Measurements from ENCODE around the gene PICK1. TPM values are rescaled to one million over a fixed set of nuclear protein-coding genes. Genes with fewer than 3 reads are reported as not detected.

PICK1 gene
- total and polyA plus RNA-seq, 2 of the 13 experiments (the other 11 are each of a cell fraction or from before 2014, with no cell fraction given) = 19.3 to 25.3 TPM

DNA sequence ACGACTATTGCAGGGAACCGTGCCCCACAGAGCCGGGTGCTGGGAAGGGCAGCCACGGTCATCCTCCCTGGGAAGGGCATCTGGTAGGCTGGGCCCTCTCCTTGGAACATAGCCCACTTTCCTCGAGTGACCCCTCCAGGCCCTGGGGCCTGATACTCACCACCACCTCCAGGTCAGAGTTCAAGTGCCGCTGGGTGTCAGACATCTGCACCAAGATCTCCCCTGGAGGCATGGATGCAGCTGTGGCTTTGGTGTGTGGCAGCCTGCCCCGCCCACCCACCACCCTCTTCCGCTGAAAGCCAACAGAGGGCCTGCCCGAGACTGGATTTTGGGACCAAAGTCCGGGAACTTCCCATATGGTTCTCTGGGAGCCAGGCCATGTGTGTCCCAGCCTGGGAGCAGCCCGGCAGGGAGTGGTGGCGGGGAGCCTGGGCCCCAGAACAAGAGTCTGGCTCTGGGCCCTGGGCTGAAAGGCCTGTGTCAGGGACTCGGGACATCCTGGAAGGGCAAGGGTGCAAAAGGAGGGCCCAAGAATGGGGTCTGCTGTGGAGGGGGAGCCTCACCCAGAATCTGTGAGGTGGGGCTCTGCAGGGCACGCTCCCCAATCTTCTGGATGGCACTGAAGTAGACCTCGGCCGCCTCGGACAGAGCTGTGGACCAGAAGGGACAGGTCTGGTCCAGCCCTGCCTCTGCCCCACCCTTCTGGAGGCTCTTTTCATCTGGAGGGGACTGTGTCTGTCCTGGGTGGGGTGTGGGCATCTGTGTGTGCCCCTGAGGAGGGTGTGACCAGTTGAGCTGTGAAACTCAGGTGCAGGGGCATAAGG is 50.7 kb downstream of the PICK1 start:
- Histone ChIP-seq H3K9ac (ENCODE audit: insufficient read depth, low read depth, low read length) (peak overlapping the region; percentile 28; the same call in 1 of the 2 replicates), H2AFZ (ENCODE audit: low read length) (no peak overlapping the region), H4K20me1 (ENCODE audit: insufficient read depth, low read length) (no peaks in the 10 kb centered on the region; the same call in 1 of the 2 replicates), H3K9me3 (ENCODE audit: low read length) (no peaks in the 10 kb centered on the region), H3K27me3 (ENCODE audit: control insufficient read depth in 1 of 2, insufficient read depth in 2 of 2, low read length in 2 of 2) (no peaks in the 10 kb centered on the region), H3K4me3 (replicated peaks in 1 of 3; ENCODE audit: insufficient read depth in 1 of 3, low read depth in 2 of 3, low read length in 3 of 3) (peak overlapping the region in 2 of 3 experiments; percentile 20 to 47; a peak in 1 of 6 replicates), H3K27ac (ENCODE audit: extremely low read length, insufficient read depth, low read length) (peak overlapping the region; percentile 72), H3K36me3 (replicated peaks in 1 of 2; ENCODE audit: control insufficient read depth in 1 of 2, insufficient read depth in 2 of 2, low read length in 2 of 2) (peaks cover 0 to 15% of the 10 kb centered on the region in 2 experiments; a peak in 1 of 5 replicates), H3K4me1 (ENCODE audit: insufficient read depth, low read length) (peaks cover 64% of the 10 kb centered on the region), H3K4me2 (ENCODE audit: low read depth, low read length) (peak overlapping the region; percentile 43), H3K79me2 (ENCODE audit: insufficient read depth, low read length) (peaks cover 3% of the 10 kb centered on the region)
- intact Hi-C loops (cut with micrococcal nuclease; ENCODE audit: unreplicated experiment) = loop anchor here (2.0 kb wide), 1 partner anchor 55 kb away; no protein-coding TSS in a partner anchor
- 17% methylated on average over 13 of the region's 17 CpGs for WGBS (ENCODE audit: low lambda C conversion rate)
- ATAC-seq (peak; percentile 73), DNase-seq (ENCODE audit: low spot score) (peak; percentile 93), FAIRE-seq (peak; percentile 90)
- POLR2A ChIA-PET = interaction anchor here (0.5 to 6.1 kb wide), 9 partner anchors 8 to 111 kb away, joined by 3 to 60 read pairs (median 3); partner anchors contain the start of gene PLA2G6
- in situ Hi-C loops (cut with HindIII; ENCODE audit: extremely low pct_ligation_motif_present, low pct_unique_long_range_greater_than_20kb) = no loop called here
- BruUV-seq (replicated peaks) = no TSS peak
- CTCF ChIA-PET (ENCODE audit: low intra/inter-chr PET ratio, low total read pairs) = interaction anchor here (0.6 kb wide), 1 partner anchor 451 kb away, joined by 3 read pairs; no protein-coding TSS in a partner anchor
- TF ChIP-seq, protein P1, sequence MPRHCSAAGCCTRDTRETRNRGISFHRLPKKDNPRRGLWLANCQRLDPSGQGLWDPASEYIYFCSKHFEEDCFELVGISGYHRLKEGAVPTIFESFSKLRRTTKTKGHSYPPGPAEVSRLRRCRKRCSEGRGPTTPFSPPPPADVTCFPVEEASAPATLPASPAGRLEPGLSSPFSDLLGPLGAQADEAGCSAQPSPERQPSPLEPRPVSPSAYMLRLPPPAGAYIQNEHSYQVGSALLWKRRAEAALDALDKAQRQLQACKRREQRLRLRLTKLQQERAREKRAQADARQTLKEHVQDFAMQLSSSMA (CRISPR knock-in tag; IDR thresholded peaks at IDR 0.05) = no peak
- TF ChIP-seq ATF1 (CRISPR knock-in tag; IDR thresholded peaks at IDR 0.05) (no peak), LCORL (IDR thresholded peaks at IDR 0.05) (no peak), LCORL (CRISPR knock-in tag; IDR thresholded peaks at IDR 0.05) (peak; percentile 92; the same call in 1 of the 2 replicates), ISL2 (CRISPR knock-in tag; IDR thresholded peaks at IDR 0.05) (no peak), TARDBP (CRISPR knock-in tag; IDR thresholded peaks at IDR 0.05) (peak; percentile 82; the same call in 1 of the 2 replicates), NRL (CRISPR knock-in tag; IDR thresholded peaks at IDR 0.05; ENCODE audit: borderline replicate concordance) (no peak), REPIN1 (CRISPR knock-in tag; IDR thresholded peaks at IDR 0.05; ENCODE audit: borderline replicate concordance, low read depth) (no peak), ZSCAN31 (CRISPR knock-in tag; IDR thresholded peaks at IDR 0.05; ENCODE audit: low read depth) (0 out of 2 replicates have a peak, but pooled peaks have one; percentile 49), ZNF44 (CRISPR knock-in tag; IDR thresholded peaks at IDR 0.05) (no peak), ZNF570 (CRISPR knock-in tag; IDR thresholded peaks at IDR 0.05; ENCODE audit: borderline replicate concordance) (no peak), HNRNPLL (IDR thresholded peaks at IDR 0.05; ENCODE audit: low read depth, low read length, poor library complexity, severe bottlenecking) (peak; percentile 51), MEIS2 (CRISPR knock-in tag; IDR thresholded peaks at IDR 0.05) (no peak), ZNF256 (CRISPR knock-in tag; conservative IDR thresholded peaks at IDR 0.05) (no peak), FOXK2 (IDR thresholded peaks at IDR 0.05) (no peak)
- TF ChIP-seq, protein P2, sequence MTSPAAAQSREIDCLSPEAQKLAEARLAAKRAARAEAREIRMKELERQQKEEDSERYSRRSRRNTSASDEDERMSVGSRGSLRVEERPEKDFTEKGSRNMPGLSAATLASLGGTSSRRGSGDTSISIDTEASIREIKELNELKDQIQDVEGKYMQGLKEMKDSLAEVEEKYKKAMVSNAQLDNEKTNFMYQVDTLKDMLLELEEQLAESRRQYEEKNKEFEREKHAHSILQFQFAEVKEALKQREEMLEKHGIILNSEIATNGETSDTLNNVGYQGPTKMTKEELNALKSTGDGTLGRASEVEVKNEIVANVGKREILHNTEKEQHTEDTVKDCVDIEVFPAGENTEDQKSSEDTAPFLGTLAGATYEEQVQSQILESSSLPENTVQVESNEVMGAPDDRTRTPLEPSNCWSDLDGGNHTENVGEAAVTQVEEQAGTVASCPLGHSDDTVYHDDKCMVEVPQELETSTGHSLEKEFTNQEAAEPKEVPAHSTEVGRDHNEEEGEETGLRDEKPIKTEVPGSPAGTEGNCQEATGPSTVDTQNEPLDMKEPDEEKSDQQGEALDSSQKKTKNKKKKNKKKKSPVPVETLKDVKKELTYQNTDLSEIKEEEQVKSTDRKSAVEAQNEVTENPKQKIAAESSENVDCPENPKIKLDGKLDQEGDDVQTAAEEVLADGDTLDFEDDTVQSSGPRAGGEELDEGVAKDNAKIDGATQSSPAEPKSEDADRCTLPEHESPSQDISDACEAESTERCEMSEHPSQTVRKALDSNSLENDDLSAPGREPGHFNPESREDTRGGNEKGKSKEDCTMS (CRISPR knock-in tag; conservative IDR thresholded peaks at IDR 0.05) = no peak
- TF ChIP-seq, protein P3, sequence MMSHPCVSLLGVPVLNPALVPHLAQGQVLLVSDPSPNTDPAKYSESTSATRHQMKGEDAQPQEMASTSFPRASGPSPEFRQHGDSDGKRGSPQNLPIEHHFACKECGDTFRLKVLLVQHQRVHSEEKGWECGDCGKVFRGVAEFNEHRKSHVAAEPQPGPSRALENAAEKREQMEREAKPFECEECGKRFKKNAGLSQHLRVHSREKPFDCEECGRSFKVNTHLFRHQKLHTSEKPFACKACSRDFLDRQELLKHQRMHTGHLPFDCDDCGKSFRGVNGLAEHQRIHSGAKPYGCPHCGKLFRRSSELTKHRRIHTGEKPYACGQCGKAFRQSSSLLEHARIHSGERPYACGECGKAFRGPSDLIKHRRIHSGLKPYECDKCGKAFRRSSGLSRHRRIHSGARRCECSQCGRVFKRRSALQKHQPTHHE (CRISPR knock-in tag; IDR thresholded peaks at IDR 0.05; ENCODE audit: borderline replicate concordance) = no peak
- TF ChIP-seq, protein P4, sequence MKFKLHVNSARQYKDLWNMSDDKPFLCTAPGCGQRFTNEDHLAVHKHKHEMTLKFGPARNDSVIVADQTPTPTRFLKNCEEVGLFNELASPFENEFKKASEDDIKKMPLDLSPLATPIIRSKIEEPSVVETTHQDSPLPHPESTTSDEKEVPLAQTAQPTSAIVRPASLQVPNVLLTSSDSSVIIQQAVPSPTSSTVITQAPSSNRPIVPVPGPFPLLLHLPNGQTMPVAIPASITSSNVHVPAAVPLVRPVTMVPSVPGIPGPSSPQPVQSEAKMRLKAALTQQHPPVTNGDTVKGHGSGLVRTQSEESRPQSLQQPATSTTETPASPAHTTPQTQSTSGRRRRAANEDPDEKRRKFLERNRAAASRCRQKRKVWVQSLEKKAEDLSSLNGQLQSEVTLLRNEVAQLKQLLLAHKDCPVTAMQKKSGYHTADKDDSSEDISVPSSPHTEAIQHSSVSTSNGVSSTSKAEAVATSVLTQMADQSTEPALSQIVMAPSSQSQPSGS (CRISPR knock-in tag; IDR thresholded peaks at IDR 0.05) = 0 out of 2 replicates have a peak, but pooled peaks have one; percentile 44

All from HepG2 (cell line).